HG03095 (cell line): ENCODE results near the gene CEMIP2.
"Not testable (repeated sequence)": the region's sequence is repeated elsewhere in the genome, so short reads cannot be mapped to it uniquely, and the experiment has no call there.

ENCODE experiments used
- ATAC-seq: cut with Tn5 transposase; IDR thresholded peaks from one replicate; pipeline ENCODE4 v1.9.1; 2021; ENCODE audit warnings: moderate library complexity; ENCODE audit not compliant: unreplicated experiment

CEMIP2 gene, protein sequence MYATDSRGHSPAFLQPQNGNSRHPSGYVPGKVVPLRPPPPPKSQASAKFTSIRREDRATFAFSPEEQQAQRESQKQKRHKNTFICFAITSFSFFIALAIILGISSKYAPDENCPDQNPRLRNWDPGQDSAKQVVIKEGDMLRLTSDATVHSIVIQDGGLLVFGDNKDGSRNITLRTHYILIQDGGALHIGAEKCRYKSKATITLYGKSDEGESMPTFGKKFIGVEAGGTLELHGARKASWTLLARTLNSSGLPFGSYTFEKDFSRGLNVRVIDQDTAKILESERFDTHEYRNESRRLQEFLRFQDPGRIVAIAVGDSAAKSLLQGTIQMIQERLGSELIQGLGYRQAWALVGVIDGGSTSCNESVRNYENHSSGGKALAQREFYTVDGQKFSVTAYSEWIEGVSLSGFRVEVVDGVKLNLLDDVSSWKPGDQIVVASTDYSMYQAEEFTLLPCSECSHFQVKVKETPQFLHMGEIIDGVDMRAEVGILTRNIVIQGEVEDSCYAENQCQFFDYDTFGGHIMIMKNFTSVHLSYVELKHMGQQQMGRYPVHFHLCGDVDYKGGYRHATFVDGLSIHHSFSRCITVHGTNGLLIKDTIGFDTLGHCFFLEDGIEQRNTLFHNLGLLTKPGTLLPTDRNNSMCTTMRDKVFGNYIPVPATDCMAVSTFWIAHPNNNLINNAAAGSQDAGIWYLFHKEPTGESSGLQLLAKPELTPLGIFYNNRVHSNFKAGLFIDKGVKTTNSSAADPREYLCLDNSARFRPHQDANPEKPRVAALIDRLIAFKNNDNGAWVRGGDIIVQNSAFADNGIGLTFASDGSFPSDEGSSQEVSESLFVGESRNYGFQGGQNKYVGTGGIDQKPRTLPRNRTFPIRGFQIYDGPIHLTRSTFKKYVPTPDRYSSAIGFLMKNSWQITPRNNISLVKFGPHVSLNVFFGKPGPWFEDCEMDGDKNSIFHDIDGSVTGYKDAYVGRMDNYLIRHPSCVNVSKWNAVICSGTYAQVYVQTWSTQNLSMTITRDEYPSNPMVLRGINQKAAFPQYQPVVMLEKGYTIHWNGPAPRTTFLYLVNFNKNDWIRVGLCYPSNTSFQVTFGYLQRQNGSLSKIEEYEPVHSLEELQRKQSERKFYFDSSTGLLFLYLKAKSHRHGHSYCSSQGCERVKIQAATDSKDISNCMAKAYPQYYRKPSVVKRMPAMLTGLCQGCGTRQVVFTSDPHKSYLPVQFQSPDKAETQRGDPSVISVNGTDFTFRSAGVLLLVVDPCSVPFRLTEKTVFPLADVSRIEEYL (N-terminal part only)

DNA sequence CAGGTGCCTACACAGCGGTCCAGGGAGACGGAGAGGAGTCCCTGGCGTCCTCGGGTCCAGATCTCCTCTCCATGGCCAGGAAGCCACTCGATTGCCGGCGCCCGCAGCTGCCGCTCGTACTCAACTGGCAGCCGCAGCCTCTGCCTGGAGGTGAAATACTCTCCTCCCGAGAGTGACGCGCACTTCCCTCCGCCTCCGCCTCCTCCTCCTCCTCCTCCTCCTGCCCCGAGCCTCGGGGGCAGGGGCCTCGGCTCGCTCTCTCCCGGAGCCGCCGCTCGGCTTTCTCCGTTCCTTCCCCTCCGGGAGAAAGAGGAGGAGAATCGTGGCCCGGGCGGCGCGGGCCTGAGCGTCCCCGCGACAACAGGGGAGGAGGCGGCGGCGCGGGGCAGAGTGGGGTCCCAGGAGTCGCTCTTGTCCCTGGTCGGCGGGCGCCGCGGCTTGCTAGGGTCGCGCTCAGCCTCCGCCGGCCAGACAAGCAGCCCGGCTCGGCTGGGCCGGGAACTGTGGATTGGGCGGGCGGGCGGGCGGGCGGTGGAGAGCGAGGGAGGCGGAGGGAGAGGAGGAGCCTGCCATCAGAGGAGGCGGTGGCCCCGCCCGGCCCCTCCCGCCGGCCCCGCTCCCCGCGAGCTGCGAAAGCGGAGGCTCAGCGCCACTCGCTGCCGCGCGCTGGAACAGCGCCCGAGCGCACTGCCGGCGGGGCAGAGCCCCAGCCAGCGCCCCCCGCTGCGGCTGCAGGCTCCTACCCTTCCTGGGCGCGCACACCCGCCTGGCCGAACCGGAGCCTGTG lies at the start of gene CEMIP2:
Gene CEMIP2, minus strand, starts transcription at position 126 of the 787 bp plus-strand sequence. CDS start 18,140 bp downstream, outside the sequence.
- ATAC-seq = peak; percentile 81

DNA sequence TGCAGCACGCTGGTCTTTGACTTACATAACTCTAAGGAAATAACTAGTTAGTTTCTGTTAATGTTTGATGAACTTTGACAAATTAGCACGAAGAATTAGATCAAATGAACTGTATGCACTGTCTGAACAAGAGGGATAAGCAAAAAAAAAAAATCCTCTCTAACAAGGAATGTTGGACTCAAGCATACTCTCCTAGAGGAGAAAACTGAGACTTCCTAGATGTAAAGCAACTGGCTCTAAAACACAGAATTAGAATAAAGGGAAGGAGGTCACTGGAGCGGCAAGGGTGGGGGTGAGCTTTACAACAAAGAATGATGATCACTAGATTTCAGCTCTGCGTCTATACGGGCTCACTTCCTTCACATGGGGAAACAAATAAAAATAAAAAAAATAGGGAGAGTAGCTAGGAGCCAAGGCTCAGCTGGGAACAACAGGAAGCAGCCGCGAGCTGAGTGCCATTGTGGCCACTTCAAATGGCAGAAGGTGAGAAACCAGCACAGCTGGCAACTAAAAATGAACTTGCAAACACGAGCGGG lies 48.7 kb upstream of the CEMIP2 start:
- ATAC-seq = no peak

DNA sequence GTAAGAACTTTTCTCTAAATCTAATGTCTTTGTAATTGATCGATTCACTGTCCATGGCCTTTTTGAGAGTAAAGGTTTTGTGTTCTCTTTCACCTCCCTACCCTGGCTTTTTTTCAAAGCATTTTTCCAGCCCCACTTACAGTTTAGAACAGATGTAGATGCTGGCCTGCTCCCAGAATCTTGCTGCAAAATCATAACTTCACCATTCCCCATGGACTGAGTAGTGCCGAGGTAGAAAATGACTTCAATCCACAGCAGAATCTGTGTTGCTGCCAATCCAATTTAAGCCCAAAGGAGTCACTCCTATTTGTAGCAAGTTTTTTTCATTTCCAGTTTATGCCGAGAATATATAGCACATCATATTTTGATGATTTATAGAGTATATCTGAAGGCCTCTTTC lies 46.5 kb upstream of the CEMIP2 start:
- no peak for ATAC-seq

DNA sequence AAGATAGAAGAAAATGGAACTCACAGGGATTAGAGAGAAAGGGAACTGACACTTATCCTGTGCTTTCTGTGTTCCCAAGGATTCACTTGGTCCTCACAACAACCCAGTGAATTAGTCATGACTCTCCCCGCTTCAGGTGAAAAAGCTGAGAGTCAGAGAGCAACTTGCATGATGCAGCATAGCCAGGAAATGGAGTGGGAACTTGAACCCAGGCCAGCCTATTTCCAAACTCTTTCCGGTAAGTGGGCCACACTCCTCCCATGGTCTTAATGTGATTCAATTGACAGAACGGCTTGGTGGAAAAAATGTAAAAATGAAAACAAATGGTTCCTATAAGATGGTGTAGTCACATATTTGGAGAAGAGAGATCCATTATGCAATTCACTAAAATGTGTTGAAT lies 45.9 kb upstream of the CEMIP2 start:
- no peak for ATAC-seq

DNA sequence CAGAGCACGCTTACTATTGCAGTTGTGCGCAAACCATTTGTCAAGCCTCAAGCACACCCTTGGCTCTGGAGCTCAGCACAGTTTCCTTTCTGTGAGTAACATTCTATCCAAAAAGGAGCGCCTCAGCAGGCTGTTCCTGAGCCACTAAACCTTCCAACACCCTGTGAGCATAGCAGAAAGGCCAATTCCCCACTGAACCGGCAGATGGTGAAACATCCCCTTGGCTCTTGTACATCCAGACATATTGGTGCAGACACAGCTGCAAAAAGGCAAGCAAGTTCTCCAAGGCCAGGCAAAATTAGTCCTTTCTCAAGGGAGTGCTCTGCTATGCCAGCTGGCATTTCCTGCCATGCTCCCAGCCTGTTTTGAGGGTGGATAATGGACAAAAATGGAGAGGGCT lies 44.1 kb upstream of the CEMIP2 start:
- ATAC-seq = no peak

DNA sequence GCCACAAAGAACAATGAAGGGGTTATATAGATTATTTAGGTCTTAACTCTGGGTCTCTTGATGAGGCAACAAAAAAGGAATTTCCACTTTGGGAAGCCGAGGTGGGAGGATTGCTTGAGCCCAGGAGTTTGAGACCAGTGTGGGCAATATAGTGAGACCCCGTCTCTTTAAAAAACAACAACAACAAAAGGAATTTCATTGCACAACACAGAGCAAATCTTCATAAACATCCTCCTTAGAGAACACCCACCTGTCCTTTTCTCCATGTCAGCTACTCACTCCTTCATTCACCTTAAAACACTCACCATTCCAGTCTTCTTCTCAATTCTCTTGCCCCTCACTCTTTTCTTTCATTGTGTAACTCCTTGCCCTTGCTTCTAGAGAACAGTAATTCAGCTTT lies 39.8 kb upstream of the CEMIP2 start:
- ATAC-seq = no peak

DNA sequence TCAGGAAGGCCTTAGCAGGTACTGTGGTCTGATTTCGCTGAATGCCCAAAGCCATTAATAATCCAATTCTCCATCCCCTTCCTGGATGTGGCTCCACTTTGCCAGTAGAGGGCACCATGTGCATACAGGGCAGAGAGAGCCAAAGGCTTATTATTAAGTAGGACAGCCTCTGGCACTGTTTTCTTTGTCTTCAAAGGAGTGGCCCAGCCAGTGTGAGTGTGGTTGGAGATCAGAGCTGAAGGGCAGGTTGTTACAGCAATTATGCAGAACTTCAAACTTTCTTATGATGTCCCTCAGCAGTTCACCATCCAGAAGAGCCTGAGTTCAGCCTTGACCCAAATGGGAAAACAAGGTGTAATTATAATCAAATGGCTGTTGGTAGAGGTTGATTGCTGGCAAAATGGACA lies 38.6 kb upstream of the CEMIP2 start:
- peak; percentile 97 for ATAC-seq

DNA sequence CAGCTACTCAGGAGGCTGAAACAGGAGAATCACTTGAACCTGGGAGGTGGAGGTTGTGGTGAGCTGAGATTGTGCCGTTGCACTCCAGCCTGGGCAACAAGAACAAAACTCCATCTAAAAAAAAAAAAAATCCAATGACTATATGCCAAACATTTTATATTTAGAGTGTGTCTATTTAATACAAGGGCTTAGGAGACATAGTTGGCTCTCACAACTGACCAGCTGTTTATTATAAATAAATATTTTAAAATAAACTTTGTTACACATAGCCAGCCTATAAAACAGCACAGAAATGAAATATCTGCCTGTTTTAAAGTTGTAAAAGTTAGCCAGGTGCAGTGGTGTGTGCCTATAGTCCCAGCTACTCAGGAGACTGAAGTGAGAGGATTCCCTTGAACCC lies 36.8 kb upstream of the CEMIP2 start:
- not testable (repeated sequence) for ATAC-seq

DNA sequence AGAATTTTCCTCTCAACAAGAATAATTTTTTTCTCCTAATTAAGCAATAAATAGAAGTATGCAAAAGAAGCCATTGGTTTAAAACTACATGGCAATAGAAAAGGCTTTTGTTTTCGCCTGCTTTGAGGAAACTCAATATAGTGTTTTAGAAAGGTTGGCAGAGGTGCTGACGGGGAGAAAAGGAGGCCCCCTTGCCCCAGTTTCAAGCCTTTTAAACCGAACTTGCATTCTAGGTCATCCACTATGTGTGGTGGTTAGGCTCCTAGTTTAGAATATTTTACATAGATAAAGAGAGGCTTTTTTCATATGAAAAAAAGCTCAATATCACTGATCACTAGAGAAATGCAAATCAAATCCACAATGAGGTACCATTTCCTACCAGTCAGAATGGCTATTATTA lies 33.5 kb upstream of the CEMIP2 start:
- ATAC-seq = no peak

DNA sequence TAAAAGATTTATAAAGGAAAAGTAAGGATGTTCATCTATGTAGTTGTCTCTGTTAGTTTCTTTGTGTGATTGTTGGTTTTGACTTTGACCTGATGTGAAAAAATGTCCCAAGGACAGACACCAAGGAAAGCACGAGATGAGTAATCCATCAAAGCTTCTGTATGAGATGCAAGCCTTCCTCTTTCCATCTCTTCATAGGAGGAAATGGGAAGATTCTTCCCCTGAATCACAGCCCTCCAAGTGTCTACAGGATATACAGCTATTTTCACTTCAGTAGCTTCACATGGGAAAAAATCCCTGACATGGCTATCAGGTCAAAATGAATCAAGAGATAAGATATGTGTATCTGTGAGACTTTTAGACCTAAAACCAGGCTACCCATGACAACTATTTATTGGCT lies 29.0 kb upstream of the CEMIP2 start:
- no peak for ATAC-seq

DNA sequence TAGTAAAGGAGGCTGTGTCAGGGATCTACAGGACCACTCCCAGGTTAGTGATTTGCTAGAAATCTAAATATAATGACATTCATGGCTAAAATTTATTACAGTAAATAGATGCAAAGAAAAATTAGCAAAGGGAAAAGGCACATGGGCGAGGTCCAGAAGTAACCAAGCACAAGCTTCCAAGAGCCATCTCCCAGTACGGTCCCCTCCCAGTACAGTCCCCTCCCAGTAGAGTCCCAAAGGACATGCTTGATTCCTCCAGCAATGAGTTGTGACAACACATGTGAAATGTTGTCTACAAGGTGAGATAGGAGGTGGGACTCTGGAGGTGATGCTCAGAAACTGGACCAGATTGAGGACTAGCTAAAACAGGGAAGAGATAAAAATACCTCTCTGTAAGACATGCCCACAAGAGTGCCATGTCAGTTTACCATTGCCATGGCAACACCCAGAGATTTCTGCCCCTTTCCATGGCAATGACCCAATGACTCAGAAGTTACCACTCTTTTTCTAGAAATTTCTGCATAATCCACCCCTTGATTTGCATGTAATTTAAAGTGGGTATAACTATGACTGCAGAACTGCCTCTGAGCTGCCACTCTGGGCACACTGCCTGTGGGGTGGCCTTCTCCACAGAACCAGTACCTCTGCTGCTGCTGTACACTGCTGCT lies 27.9 kb upstream of the CEMIP2 start:
- ATAC-seq = no peak

DNA sequence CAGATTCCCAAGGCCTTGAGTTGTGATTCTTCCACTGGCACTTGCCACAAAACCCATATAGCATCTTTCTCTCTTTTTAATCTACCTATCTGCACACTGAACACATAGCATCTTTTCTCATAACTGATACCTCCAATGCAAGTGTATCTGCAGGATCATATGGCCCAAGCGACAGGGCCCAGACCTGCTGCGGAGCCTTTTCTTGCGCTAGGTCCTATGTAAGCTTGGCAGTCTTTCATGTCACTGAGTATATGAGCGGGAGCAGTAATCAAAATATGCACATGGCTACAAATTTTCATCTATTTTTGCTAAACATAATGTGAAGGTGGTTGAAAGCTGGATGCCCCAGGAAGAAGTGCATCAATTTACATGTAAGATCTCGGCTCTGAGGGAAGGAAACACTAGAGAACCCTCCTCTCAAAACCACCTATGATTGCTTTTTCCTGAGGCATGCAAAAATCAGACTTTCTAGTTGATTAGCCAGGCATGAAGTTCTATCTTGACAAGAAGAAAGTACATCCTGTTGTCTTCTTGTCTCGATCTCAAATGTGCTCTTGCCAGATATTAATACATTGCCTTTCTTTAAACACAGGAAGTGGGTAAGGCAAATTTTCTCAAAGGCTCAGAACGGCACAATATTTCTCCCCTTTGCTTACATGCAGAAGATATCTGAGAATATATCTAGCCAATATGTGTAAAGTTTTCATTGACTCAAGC lies 26.9 kb upstream of the CEMIP2 start:
- ATAC-seq = peak; percentile 94

DNA sequence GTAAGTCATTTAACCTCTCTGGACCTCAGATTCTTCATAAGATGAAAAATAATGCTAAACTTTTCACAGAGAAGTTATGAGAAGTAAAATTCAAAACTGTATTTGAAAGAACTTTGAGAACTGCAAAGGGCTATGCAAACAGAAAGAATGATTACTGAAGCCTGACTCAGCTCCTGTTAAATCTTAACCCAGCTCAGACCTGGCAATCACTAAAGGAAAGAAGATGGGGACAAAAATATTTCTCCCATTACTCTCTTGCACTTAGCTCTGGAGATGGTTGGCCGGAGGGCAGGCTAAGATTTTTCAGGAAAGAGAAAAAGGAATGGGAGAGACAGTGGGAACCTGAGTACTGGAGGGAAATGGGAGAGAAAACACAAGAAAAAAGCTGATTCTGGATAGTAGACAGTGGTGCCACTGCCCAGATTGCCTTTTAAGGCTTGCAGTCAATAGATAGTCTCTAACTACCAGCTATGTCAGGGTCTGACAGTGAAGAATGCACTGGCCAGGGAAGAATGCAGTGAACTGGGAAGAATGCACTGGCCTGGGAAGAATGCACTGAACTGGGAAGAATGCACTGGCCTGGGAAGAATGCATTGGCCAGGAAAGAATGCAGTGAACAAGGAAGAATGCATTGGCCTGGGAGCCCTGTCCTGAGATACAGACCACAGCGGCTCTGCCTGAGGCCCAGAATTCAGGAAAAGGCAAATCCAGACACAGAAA lies 25.2 kb upstream of the CEMIP2 start:
- ATAC-seq = peak; percentile 28

DNA sequence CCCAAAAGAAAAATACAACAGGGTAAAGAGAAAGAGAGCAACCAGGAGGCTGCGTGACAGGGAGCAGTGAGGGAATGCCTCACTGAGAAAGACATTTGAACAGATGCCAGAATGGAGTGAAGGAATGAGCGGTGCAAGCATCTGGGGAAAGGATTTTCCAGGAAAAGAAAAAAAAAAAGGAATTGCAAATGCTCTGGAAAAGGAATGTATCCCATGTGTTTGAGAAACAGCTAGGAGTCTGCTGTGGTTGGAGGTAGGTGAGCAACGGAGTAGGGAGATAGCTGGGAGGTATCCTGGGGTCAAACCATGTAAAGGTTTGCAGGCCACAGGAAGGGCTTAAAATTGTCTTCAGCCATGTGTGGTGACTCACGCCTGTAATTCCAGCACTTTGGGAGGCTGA lies 23.6 kb upstream of the CEMIP2 start:
- ATAC-seq = no peak

DNA sequence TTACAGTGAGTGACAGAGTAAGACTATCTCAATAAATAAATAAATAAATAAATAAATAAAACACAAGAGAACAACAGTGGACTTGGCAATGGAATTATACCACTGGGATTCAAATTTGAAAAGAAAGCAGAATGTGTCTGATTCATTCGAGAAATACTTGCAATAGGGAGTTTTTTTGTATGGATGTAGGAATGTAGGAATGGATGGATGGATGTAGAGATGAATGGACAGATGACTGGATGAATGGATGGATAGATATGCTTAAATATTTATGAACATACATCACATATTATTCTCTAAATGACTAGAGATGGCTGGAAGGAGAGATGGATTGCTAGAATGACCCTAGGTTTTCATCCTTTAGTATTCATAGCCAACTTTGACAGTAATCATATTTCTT lies 22.0 kb upstream of the CEMIP2 start:
- no peak for ATAC-seq

DNA sequence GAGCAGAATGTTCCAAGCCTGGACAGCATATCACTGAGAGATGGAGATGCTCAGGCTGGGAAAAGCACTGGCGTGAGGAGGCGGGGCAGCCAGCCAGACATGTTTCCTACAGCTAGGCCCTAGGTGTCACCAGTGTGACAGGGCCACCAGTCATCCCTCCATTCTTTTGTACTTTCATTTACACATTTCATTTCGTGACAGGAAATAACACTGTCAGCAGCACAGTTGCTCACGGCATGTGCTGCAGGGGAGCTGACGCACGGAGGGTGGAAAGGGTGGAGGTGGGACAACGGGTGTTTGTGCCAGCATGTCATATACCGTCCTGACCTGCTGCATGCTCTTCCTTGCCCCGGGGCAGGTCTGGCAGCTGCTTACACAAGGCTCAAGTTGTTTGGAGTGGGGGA lies 14.8 kb upstream of the CEMIP2 start:
- ATAC-seq = peak; percentile 82

DNA sequence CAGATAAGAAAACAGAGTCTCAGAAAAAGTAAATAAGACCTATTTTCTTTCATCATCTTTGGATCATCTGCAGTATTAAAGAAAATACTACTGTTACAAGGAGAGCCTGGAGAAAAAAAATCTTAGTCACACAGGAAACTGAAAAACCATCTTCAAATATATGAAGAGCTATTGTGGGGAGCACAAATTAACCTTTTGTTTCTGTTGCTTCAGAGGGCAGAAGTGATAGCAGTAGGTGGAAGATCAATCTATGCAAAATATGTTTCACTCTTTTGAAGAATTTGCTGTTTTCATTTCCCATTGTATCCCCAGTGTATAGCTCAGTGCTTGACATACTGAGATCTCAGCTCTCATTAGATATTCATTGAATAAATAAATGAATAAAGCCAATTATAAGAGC lies 13.1 kb upstream of the CEMIP2 start:
- peak; percentile 69 for ATAC-seq

DNA sequence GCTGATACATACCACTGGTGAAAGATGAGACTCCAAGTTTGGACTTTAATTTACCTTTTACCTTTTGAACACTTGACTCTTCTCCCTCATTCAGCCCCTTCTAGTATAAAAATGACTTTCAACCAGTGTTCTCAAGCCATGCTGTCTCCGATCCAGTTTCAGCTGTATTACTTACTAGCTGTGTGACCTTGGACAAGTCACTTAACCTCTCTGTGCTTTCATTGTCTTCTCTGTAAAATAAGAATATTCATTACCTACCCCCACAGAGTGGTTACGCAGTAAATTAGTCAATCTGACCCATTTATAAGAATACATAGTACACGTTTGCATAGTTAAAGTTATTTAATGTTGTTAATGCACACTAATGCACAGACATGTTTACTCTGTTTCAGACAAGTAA lies 12.6 kb upstream of the CEMIP2 start:
- no peak for ATAC-seq
